G401 (cell line): ENCODE measurements around the gene C3orf20. TPM values are rescaled to one million over a fixed set of nuclear protein-coding genes. Genes with fewer than 3 reads are reported as not detected.

Experiments used
- DNase-seq: peaks from one replicate; pipeline ENCODE4 v3.0.0-alpha.2; 2015; ENCODE audit warnings: low spot score
- in situ Hi-C: cut with HindIII; loops from 2 replicates; pipeline ENCODE4 v1.10.0; 2016; ENCODE audit warnings: low sequenced_read_pairs, mixed read lengths
- total RNA-seq: library from RNA; depleted of rRNA; stranded (reverse); fragments of >200 nt; shearing (Covaris generic); gene quantifications from 2 replicates; pipeline ENCODE4 v1.2.3, GENCODE V29; 2014; rRNA removed

The C3orf20 gene
- total RNA-seq, 1 experiment from 2014 or later, result not detected

- in situ Hi-C loops, result loop anchor here (10.0 kb wide), 1 partner anchor 96 kb away; no protein-coding TSS in a partner anchor
- DNase-seq, result no peak
Measured at GRCh38 chr3:14821151-14821550, 146.2 kb downstream of the C3orf20 start.

- in situ Hi-C loops, result loop anchor here (10.0 kb wide), 1 partner anchor 97 kb away; no protein-coding TSS in a partner anchor
- DNase-seq, result no peak
Measured at GRCh38 chr3:14822134-14822533, 147.2 kb downstream of the C3orf20 start.

Other genes starting within 250 kb of the C3orf20 start
- 1.1 and 1.4 TPM in 2 replicates for gene GRIP2, start 134.8 kb upstream of the C3orf20 start, total RNA-seq
- 9.3 and 18.9 TPM in 2 replicates for gene CCDC174, start 23.4 kb upstream of the C3orf20 start, total RNA-seq
- gene FGD5, start 143.8 kb downstream of the C3orf20 start, total RNA-seq, result 0.25 and 0.58 TPM in 2 replicates